Measurements from ENCODE around the gene MGMT.

Gene MGMT

GRCh38 chr10:129629911-129630310 is 162.9 kb downstream of the MGMT start:
- DNase-seq: no peak

DNA sequence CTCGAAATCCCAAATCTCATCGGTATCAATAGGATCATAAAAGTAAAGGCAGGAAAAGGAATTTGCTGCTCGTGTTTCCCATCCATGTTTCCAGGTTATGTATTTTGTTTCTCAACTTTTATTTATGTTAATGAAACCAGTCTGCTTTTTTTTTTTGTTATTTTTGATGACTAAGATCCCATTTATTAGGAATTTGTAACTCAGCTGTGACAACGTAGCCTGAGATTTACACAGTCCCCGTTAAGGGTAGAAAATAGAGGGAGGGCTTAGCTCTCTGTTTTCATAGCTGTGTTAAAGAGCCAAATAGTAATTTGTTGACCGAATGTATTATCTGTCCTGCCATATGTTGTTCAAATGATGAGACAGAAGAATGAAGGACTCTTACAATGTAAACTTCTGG is 164.0 kb downstream of the MGMT start:
- no peak for DNase-seq

DNA sequence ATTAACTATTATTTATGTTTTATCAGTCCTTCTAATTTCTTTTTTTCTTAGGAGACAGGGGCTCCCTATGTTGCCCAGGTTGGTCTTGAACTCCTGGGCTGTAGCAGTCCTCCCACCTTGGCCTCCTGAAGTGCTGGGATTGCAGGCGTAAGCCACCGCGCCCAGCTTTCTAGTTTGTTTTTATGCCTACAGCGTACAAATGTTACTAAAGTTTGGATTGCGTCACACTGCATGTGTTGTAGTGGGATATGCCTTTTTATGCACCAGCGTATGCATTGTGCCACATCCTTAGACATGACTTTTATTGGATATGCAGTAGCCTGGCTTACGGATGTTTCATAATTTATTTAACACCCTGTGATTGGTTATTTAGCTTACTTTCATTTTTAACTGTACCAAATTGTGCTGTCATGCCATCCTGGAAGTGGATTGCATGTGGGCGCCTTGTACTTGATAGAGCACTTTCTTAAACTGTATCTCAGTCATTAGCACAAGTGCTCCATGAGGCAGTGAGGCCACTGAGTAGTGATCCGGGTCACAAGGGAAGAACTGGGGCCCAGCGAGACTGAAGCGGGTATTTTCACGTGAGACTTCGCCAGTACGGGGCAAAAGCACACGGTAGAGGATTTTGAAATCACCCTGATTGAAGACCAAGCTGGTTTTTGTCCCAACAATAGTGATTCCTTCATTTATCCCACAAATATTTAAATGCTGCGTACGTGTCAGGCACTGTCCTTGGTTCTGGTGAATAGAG is 165.0 kb downstream of the MGMT start:
- no peak for DNase-seq

GRCh38 chr10:129637010-129637409 is 170.0 kb downstream of the MGMT start:
- no peak for DNase-seq

GRCh38 chr10:129637846-129638245 is 170.8 kb downstream of the MGMT start:
- no peak for DNase-seq

GRCh38 chr10:129641351-129641750 is 174.3 kb downstream of the MGMT start:
- DNase-seq: no peak

DNA sequence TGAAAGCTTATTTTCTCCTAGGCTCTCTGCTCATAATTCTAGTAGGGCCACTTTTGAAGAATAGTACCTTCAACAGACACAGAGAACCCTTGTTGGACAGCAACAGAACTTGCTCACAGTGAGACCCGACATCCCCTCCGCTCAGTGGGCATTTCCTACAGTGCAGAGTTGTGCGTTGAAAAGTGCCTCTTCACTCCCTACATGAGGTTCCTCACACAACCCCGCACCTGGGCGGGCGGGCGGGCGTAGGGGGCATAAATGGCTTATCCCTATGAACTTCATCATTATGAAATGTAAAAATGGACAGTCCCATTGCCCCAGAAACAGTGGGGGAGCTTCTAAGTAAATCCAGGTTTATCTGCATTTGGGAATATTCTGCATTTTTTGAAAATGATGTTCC is 174.9 kb downstream of the MGMT start:
- DNase-seq: no peak

- DNase-seq: no peak
These were observed 175.4 kb downstream of the MGMT start for GRCh38 chr10:129642427-129642826.

GRCh38 chr10:129643266-129643665 is 176.2 kb downstream of the MGMT start:
- DNase-seq: no peak

GRCh38 chr10:129645487-129645886 is 178.4 kb downstream of the MGMT start:
- no peak for DNase-seq

GRCh38 chr10:129646973-129647372 is 179.9 kb downstream of the MGMT start:
- DNase-seq: peak; percentile 58

GRCh38 chr10:129647590-129647989 is 180.5 kb downstream of the MGMT start:
- no peak for DNase-seq

DNA sequence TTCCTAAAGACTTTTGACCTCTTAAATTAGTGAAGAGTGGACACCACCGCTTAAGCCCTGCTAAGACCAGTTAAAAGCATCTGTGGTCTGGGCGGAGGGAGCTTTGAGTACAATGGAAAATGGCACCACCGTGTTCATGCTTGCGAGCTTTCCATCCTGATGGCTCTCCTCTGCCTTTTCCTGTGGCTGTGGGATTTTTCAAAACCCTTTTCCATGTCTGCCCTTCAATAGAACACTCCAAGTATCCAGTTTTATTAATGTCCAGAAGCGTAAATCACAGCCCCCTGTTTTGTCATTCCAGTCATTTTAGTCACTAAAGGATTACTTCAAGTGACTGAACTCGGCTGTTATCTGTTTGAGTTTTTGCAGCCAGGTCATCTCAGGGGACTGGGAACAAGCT is 181.8 kb downstream of the MGMT start:
- DNase-seq: peak; percentile 78

DNA sequence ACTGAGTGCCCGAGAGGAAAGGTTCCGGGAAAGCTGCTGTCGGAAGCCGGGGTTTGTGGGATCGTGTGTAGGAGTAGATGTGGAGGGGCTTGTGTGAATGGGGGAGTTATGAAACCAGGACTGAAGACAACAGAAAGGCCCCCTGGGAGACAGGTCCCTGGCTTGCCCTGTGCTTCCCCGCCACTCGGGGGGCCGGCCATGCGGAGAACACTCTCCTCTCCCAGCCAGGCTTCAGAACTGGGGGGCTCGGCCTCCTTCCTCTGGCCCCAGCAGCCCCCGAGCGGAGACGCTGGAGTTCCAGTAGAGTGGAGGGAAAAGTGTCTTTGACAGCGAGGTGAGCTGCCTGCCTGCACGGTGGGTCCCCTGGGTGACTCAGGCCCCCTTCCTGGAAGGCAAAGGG is 185.0 kb downstream of the MGMT start:
- DNase-seq: no peak

- no peak for DNase-seq
These were observed 185.6 kb downstream of the MGMT start for GRCh38 chr10:129652521-129653201.

DNA sequence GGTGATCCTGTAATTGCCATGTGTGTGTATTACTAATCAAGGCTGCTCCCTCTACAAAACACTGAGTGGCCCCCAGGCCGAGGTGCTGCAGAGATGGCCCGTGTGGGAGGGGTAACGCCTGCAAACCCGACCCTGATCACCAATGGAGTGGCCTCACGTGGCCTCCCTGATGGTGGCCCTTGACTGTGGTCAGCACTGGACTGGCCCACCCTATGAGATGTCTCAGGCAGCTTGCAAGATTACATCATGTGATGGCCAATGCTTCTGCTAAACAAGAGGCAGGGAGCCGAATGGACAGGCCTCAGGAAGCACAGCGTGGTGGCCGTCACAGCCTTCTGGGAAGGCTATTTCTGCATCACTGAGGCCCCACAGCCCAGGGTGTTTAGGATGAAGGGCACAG is 186.4 kb downstream of the MGMT start:
- no peak for DNase-seq

- DNase-seq: no peak
These were observed 186.8 kb downstream of the MGMT start for GRCh38 chr10:129653861-129654260.

DNA sequence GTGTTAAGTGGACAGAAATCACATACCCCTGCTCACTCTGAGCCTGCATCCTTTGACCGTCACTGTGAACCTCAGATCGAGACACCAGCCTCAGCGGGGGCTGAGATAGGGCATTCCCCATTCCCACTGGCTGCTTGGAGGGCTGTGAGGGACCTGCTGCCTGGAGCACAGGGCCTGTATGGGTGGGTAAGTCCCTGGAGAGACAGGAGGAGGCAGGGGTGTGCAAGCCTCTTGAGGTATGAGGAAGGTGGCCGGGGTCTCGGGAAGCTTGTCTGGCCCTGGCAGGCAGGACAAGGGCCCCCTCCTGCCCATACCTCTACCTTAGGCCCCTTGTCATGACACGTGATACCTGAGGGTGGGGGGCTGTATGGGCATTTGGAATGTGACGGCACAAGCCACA is 187.4 kb downstream of the MGMT start:
- no peak for DNase-seq

DNA sequence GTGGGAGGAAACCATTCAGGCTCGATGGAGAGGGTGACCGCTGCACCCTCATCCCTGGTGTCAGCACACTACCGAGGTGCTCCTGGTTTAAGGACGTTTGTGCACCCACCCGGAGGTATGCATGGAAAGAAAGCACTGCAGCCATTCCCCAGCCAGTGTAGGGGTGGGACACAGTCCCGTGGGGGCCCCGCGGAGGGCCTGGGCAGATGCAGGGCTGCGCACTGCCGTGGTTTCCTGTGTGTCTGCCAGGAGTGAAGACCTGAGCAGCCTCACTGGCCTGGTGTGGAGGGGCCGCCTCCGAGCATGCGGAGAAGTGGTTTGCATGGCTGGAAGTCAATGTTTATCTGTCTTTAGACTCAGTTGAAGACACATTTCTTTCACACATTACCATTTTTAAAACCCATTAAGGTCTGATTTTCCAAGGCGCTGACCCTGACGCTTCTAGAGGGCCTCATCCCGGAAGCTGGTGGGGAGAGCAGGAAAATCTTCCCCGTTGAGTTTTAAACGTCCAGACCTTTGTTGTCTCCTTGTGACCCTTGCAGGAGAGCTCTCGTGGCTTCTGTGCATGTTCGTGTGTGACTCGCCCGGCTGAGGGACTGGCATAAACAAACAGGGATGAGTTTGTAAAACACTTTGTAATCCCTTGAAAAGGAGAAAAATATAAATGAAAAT is 188.1 kb downstream of the MGMT start:
- no peak for DNase-seq

DNA sequence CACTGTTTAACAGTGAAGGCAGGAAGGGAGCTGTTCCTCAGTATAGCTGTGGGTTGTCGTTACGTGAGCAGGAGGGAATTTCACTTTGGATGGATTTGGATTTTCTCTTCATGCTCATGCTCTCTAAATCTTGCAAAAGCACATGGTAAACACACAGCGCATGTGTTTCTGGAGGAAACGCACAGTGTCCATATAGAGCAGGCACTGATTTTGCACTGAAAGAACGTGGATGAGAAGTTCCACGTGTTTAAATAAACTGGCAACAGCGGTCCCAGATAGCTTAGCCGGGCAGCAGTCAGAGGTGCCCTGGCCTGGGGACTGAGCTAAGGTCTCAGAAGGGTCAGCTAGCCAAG is 188.6 kb downstream of the MGMT start:
- no peak for DNase-seq

GRCh38 chr10:129656642-129657041 is 189.6 kb downstream of the MGMT start:
- DNase-seq: no peak

- no peak for DNase-seq
These were observed 190.4 kb downstream of the MGMT start for GRCh38 chr10:129657297-129658017.

DNA sequence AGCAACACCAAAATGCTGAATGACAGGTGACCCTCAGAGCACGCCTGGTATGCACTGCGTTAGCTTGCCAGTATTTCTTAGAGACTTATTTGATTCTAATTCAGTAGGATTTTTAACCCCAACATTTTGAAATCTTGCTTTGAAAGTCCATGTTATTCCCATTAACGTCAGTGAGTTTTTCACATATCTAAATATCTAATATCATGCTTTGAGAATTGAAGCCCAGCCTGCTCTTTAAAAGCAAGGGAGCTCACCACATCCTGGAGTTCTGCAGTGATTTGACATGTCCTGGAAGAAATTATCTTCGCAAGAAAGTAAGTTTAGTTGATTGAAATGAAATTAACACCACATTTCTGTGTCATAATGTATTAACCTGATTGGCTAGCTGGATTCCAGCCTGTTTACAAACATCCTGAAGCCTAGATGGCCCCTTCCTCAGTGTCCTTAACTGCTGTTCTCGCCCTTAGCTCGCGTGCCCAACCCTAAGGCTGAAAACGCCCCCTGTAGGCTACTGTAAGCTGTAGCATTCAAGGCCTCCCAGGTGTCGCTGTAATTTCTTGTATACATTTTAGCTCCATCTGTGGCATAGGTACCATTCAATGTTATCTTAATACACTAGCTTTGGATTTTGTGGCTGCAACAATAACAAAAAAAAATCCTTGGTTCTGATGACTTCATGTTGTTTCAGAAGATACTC is 191.5 kb downstream of the MGMT start:
- peak; percentile 30 for DNase-seq
